ENCODE measurements around the gene PTP4A1.

- TF ChIP-seq, protein P1, sequence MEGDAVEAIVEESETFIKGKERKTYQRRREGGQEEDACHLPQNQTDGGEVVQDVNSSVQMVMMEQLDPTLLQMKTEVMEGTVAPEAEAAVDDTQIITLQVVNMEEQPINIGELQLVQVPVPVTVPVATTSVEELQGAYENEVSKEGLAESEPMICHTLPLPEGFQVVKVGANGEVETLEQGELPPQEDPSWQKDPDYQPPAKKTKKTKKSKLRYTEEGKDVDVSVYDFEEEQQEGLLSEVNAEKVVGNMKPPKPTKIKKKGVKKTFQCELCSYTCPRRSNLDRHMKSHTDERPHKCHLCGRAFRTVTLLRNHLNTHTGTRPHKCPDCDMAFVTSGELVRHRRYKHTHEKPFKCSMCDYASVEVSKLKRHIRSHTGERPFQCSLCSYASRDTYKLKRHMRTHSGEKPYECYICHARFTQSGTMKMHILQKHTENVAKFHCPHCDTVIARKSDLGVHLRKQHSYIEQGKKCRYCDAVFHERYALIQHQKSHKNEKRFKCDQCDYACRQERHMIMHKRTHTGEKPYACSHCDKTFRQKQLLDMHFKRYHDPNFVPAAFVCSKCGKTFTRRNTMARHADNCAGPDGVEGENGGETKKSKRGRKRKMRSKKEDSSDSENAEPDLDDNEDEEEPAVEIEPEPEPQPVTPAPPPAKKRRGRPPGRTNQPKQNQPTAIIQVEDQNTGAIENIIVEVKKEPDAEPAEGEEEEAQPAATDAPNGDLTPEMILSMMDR (IDR thresholded peaks at IDR 0.05) = no peak
- TF ChIP-seq POLR2A (IDR thresholded peaks at IDR 0.05) (no peak), POLR2AphosphoS5 (IDR thresholded peaks at IDR 0.05) (no peak)
Observed at GRCh38 chr6:63589952-63590411, 17.7 kb downstream of the PTP4A1 start.

All from suprapubic skin (tissue), 4 donors.